Skeletal muscle satellite cell (primary cell): ENCODE results near the gene DVL2.
"Not testable (repeated sequence)": the region's sequence is repeated elsewhere in the genome, so short reads cannot be mapped to it uniquely, and the experiment has no call there.

Experiments used
- H3K27me3 ChIP-seq: 2 replicates; pipeline ENCODE4 v1.7.0; 2013; ENCODE audit warnings: low read length; ENCODE audit not compliant: control insufficient read depth, insufficient read depth
- H3K36me3 ChIP-seq: 2 replicates; pipeline ENCODE4 v1.7.0; 2013; ENCODE audit warnings: mild to moderate bottlenecking, control low read depth, low read length; ENCODE audit not compliant: insufficient read depth
- H3K4me1 ChIP-seq: 2 replicates; pipeline ENCODE4 v1.7.0; 2013; ENCODE audit warnings: low read length; ENCODE audit not compliant: control insufficient read depth, insufficient read depth
- H3K4me2 ChIP-seq: 2 replicates; pipeline ENCODE4 v1.7.0; 2013; ENCODE audit warnings: mild to moderate bottlenecking, low read length
- H3K4me3 ChIP-seq: 2 replicates; pipeline ENCODE4 v1.7.0; 2013; ENCODE audit warnings: low read length
- H3K9ac ChIP-seq: 2 replicates; pipeline ENCODE4 v1.7.0; 2013; ENCODE audit warnings: mild to moderate bottlenecking, low read depth, low read length, moderate library complexity
- H3K9me3 ChIP-seq: replicated peaks from 2 replicates; pipeline ENCODE4 v1.7.0; 2013; ENCODE audit warnings: mild to moderate bottlenecking, control low read depth, low read length

Gene DVL2

DNA sequence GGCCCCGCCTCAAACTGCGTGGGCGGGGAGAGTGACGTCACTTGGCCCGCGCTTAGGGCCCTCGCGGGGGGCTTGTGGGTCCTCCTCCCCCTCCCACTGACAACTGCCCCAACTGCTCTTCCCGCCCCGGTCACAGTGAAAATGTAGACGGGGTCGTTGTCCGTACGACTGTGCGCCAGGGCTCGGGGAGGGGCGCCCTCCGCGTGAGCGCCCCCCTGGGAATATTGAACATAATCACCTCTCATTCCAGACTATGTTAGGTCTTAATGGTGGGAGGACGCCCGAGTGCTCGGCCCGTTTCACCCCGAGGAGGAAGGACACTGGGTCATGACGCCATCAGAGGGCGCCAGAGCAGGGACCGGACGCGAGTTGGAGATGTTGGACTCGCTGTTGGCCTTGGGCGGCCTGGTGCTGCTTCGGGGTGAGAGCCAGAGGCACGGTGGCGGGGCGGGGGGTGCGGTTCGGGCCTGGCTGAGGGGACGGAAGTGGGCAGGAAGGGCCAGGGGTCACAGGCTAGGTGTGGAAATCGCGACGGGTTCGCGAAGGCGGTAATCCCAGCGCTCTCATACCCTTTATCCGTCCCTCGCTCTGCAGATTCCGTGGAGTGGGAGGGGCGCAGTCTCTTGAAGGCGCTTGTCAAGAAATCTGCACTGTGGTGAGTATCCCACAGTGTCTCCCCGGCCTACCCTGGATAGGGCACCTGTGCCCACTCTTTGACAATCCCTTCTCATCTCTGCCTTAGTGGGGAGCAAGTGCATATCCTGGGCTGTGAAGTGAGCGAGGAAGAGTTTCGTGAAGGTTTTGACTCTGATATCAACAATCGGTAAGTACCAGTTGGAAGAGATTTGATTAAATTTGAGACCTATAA is 18.1 kb upstream of the DVL2 start, which contains the start of gene ELP5:
TSS of gene ELP5 (plus strand) at position 40 of the 868 bp plus-strand sequence. CDS start at position 376, 336 bp downstream.
- Histone ChIP-seq H3K27me3 (no peaks in the 10 kb centered on the region), H3K9ac (peak within 1 kb of the TSS; percentile 100)

DNA sequence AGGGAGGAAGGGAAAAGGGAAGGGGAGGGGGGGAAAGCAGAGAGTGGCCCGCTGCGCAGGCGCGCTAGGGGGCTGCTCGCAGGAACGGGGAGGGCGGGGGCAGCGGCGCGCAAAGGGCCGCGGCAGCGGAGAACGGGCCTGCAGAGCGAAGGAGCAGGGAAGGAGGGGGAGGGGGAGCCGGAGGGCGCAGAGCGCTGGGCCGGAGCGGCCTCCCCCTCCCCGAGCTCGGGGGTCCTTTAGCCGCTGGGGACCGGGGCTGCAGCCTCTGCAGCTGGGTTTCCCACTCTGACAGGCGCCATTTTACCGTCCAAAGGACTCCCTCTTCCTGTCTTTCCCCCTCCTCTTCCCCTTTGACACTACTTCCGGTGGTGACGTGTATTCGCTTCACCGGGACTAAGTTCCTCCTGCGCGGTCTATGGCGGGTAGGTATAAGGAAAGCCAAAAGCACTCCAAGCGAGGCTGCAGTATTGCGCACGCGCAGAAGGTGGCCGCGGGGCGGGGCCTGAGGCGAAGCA is 17.4 kb upstream of the DVL2 start, which contains the start of gene CTDNEP1:
TSS of gene CTDNEP1 (minus strand) at position 74 of the 515 bp plus-strand sequence. CDS start 438 bp downstream, outside the sequence.
- Histone ChIP-seq H3K4me3 (peak within 1 kb of the TSS; percentile 96), H3K9ac (peak within 1 kb of the TSS; percentile 100), H3K27me3 (no peaks in the 10 kb centered on the region), H3K36me3 (peaks cover 17% of the 10 kb centered on the region), H3K9me3 (no peaks in the 10 kb centered on the region), H3K4me1 (peaks cover 22% of the 10 kb centered on the region), H3K4me2 (peak within 1 kb of the TSS; percentile 98)

More for the DNA sequence above, 18.1 kb upstream of the DVL2 start, which contains the start of gene ELP5:
- H3K4me3 ChIP-seq = peak within 1 kb of the TSS; percentile 96
- H3K9me3 ChIP-seq = no peaks in the 10 kb centered on the region
- peaks cover 20% of the 10 kb centered on the region for H3K36me3 ChIP-seq
- peaks cover 22% of the 10 kb centered on the region for H3K4me1 ChIP-seq
- H3K4me2 ChIP-seq = peak within 1 kb of the TSS; percentile 98

DNA sequence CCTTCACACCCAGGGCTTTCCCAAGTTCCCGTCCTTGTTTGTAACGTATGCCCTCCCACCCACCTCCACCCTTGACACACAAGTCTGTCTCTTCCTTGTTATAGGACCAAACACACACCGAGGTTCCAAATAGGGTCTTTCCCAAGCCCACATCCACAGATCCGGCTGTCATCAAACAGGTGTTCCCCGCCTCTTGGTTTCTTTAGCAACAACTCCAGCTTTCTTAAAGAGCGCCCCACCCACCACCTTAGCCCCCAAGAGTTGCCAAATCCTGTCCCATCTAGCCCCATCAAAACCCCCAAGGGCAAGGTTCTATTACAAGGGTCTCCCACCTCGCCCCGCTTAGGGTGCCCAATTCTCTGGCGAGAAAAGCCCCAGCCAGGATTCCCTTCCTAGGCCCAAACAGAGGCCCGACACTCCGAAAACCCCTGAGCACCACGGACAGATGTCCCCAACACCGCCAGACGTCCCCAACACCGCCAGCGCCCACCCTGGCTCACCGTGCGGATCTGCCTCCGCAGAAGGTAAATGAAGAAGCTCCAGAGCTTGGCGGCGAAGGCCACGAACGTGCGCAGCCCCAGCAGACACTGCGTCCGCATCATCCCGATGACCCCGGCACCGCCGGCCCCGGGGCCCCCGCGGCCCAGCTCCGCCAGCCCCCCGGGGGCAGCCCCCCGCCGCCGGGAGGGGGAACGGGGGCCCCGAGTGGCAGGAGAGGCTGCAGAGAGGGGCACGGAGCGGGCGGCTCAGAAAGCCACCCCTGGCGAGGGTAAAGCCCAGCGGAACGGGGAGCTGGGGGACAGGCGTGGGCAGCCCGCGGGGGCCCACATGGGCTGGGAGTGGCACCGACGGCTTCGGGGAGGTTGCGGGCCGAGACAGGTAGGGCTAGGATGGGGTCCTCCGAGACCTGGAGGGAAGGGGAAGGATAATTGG is 16.6 kb upstream of the DVL2 start:
- Histone ChIP-seq H3K27me3 (no peaks in the 10 kb centered on the region), H3K4me2 (peak overlapping the region; percentile 93), H3K36me3 (peaks cover 19% of the 10 kb centered on the region), H3K4me1 (peaks cover 22% of the 10 kb centered on the region), H3K9ac (peak overlapping the region; percentile 100), H3K9me3 (no peaks in the 10 kb centered on the region), H3K4me3 (peak overlapping the region; percentile 96)

DNA sequence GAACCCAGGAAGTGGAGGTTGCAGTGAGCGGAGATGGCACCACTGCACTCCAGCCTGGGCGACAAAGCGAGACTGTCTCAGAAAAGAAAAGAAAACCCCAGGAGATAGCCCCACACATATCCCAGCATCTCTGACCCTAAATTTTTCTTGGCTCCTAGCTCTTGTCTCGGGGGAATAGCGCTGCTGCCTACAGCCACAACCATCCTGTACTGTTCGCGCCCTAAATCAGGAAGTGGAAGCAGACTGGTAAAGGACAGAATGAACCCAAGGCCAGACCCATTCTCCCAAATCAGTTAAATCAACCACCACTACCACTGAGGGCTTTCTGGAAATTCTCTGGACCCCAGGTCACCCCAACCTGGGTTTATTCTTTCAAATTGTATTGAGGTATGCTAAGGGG is 15.5 kb upstream of the DVL2 start:
- Histone ChIP-seq H3K4me1 (peaks cover 22% of the 10 kb centered on the region), H3K4me2 (peak overlapping the region; percentile 93), H3K9ac (peak overlapping the region; percentile 100), H3K4me3 (peak overlapping the region; percentile 96), H3K9me3 (no peaks in the 10 kb centered on the region), H3K27me3 (no peaks in the 10 kb centered on the region), H3K36me3 (peaks cover 18% of the 10 kb centered on the region)

DNA sequence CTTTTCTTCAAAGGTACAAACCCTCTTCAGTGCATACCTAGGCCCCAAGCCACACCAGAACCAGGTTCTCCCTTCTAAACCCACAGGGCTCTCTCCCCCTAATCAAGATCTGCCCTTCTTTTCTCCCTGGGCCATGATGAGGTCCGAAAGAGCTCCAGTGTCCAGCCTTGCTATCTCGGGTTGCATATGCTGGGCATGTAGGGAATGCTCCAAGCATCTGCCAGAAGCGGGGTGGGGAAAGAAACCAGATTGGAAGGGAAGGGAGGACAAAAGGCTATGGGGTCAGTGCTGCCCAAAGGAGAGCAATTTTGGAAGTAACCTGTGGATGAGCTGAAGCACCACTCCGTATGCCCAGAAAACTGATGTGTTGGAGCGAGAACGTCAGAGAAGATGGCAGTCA is 14.9 kb upstream of the DVL2 start:
- H3K36me3 ChIP-seq = peaks cover 12% of the 10 kb centered on the region
- no peak overlapping the region for H3K4me3 ChIP-seq
- peak overlapping the region; percentile 93 for H3K4me2 ChIP-seq
- no peaks in the 10 kb centered on the region for H3K9me3 ChIP-seq
- H3K4me1 ChIP-seq = peaks cover 22% of the 10 kb centered on the region
- no peaks in the 10 kb centered on the region for H3K27me3 ChIP-seq
- H3K9ac ChIP-seq = peak overlapping the region; percentile 0

DNA sequence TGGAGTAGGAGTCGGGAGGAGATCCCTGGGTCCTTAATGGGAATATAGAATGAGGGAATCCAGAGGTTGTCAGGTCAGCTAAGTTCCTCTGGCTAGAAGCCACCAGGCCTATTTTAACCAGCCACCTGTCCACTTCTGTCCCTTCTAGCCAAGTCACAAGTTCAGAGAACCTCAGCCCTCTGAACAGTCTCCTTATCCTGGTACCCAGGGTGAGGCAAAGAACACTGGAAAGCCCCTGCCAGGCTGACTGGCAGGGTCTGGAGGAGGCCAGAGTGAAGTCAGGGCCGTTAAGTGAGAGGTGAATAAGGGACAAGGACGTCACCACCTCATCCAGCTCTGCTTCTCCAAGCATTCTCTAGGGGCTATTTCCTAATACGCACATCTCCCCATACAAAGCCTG is 14.5 kb upstream of the DVL2 start:
- peak overlapping the region; percentile 93 for H3K4me2 ChIP-seq
- H3K9ac ChIP-seq = peak overlapping the region; percentile 0
- H3K9me3 ChIP-seq = no peaks in the 10 kb centered on the region
- no peaks in the 10 kb centered on the region for H3K27me3 ChIP-seq
- no peak overlapping the region for H3K4me3 ChIP-seq
- H3K4me1 ChIP-seq = peaks cover 22% of the 10 kb centered on the region
- peaks cover 11% of the 10 kb centered on the region for H3K36me3 ChIP-seq

DNA sequence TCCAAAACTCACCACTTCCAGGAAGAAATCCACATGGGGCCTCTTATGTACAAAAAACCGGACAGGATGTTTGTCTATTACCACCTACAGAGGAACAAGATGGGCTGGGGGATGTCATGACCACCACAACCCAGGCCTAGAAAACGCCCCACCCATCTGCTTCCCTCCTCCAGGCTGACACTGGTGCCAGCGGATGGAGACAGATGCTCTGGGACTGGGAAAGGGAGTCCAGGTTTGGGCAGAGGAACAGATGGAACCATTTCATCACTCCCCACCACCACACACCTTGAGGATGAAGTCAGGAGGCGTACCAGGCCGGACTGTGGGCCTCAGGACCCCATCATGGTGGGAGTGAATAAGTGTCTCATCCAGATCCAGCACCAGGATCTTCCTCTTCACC is 12.5 kb upstream of the DVL2 start:
- Histone ChIP-seq H3K4me3 (no peak overlapping the region), H3K9ac (no peak overlapping the region), H3K4me1 (peaks cover 19% of the 10 kb centered on the region), H3K4me2 (no peak overlapping the region), H3K36me3 (peaks cover 11% of the 10 kb centered on the region), H3K9me3 (no peaks in the 10 kb centered on the region), H3K27me3 (no peaks in the 10 kb centered on the region)

DNA sequence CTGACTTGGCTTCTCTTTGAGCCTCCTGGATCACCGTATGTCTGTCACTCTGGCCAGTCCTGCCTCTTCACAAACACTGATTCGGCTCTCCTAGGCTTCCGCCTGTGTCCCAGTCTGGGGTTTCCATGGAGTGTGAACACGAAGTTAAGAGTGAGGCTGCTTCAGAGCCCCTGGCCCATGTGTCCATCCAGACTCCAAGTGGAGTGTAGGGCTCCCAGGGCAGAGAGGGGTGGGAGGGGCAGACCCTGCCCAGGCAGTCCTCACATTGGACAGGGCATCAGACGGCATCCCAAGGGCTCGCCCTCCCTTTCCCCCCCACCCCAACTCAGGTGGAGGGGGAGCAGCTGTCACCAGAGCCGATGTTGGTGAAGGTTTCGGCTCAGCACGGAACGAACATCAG is 9.5 kb upstream of the DVL2 start:
- H3K36me3 ChIP-seq = peaks cover 24% of the 10 kb centered on the region
- peak overlapping the region; percentile 97 for H3K9ac ChIP-seq
- not testable (repeated sequence) for H3K9me3 ChIP-seq, H3K4me3 ChIP-seq, H3K4me2 ChIP-seq, H3K27me3 ChIP-seq
- H3K4me1 ChIP-seq = peaks cover 24% of the 10 kb centered on the region

DNA sequence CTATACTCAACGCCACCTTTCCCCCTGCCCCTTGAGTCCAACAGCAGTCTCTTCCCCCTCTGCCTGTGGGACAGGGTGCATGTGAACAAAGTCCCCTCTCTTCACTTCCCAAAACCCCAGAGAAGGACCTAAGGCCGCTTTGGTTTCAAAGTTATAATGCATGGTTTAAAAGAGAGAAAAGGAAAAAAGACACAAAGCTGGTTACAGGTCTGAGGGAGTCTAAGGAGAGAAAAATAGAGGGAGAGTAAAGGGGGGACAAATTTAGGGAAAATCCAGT is 9.1 kb upstream of the DVL2 start:
- H3K4me3 ChIP-seq = peak overlapping the region; percentile 91
- no peaks in the 10 kb centered on the region for H3K27me3 ChIP-seq
- peak overlapping the region; percentile 97 for H3K9ac ChIP-seq
- H3K4me1 ChIP-seq = peaks cover 22% of the 10 kb centered on the region
- peaks cover 24% of the 10 kb centered on the region for H3K36me3 ChIP-seq
- H3K4me2 ChIP-seq = peak overlapping the region; percentile 95
- no peaks in the 10 kb centered on the region for H3K9me3 ChIP-seq

DNA sequence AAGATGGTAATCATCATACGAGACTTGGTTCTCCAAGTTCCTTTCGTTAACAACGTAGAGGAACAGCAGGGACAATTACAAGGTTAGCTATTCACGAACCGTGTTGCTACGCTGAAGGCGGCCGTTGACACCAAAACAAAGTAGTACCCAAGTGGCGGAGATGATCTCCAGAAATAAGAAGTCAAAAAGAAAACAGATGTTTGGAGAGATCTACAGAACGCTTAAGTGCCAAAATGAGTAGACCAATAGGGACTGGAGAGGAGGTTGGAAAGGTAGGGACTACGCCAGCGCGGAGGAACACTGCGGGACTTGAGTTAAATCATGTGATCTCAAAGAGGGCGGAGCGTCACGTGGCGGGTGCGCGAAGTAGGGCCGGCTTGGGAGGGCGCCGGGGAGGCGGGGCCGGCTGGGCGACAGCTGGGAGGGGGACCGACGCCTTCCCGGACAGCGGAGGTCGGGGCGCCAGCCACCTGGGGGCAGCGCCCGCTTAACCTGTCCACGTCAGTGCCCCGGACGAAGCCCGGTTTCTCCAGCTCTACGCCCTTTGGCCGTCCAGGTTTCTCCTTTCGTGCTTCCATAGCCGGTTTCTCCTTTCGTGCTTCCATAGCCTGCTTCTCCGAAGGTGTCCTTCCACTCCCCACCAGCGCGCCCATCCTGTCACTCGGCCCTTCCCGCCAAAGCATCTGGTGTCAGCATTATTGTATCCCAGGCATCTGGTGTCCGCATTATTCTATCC is 8.6 kb upstream of the DVL2 start:
- peak overlapping the region; percentile 91 for H3K4me3 ChIP-seq
- H3K36me3 ChIP-seq = peaks cover 24% of the 10 kb centered on the region
- no peaks in the 10 kb centered on the region for H3K27me3 ChIP-seq
- peak overlapping the region; percentile 95 for H3K4me2 ChIP-seq
- peak overlapping the region; percentile 97 for H3K9ac ChIP-seq
- peaks cover 22% of the 10 kb centered on the region for H3K4me1 ChIP-seq
- no peaks in the 10 kb centered on the region for H3K9me3 ChIP-seq
